Measurements from ENCODE around the gene IRGQ.
"Not testable (repeated sequence)": the region's sequence is repeated elsewhere in the genome, so short reads cannot be mapped to it uniquely, and the experiment has no call there.

IRGQ gene

GRCh38 chr19:43547926-43548325, 48.0 kb downstream of the IRGQ start:
- not testable (repeated sequence) for H3K27me3 ChIP-seq (replicated peaks; ENCODE audit: control insufficient read depth, insufficient read depth, low read length, poor library complexity, severe bottlenecking)

GRCh38 chr19:43546581-43546980, 49.4 kb downstream of the IRGQ start:
- DNase-seq, result no peak
- H3K27me3 ChIP-seq (replicated peaks; ENCODE audit: control insufficient read depth, insufficient read depth, low read length, poor library complexity, severe bottlenecking), result no peaks in the 10 kb centered on the region
- no peaks in the 10 kb centered on the region for H3K9me3 ChIP-seq (ENCODE audit: control insufficient read depth, low read length)
- H3K27ac ChIP-seq (ENCODE audit: insufficient read depth, low read length, poor library complexity, severe bottlenecking), result no peak overlapping the region
- peaks cover 55% of the 10 kb centered on the region for H3K36me3 ChIP-seq (ENCODE audit: control insufficient read depth, insufficient read depth, low read length)
- H3K4me1 ChIP-seq (ENCODE audit: control insufficient read depth, insufficient read depth, low read length, poor library complexity, severe bottlenecking), result no peaks in the 10 kb centered on the region
- H3K4me3 ChIP-seq (ENCODE audit: insufficient read depth, low read depth, low read length, poor library complexity, severe bottlenecking), result no peak overlapping the region

More at GRCh38 chr19:43547926-43548325, 48.0 kb downstream of the IRGQ start:
- not testable (repeated sequence) for DNase-seq; H3K9me3 ChIP-seq (ENCODE audit: control insufficient read depth, low read length); H3K27ac ChIP-seq (ENCODE audit: insufficient read depth, low read length, poor library complexity, severe bottlenecking); H3K4me1 ChIP-seq (ENCODE audit: control insufficient read depth, insufficient read depth, low read length, poor library complexity, severe bottlenecking); H3K4me3 ChIP-seq (ENCODE audit: insufficient read depth, low read depth, low read length, poor library complexity, severe bottlenecking)
- peaks cover 55% of the 10 kb centered on the region for H3K36me3 ChIP-seq (ENCODE audit: control insufficient read depth, insufficient read depth, low read length)

- Histone ChIP-seq H3K4me1 (ENCODE audit: control insufficient read depth, insufficient read depth, low read length, poor library complexity, severe bottlenecking) (no peaks in the 10 kb centered on the region), H3K36me3 (ENCODE audit: control insufficient read depth, insufficient read depth, low read length) (peaks cover 53% of the 10 kb centered on the region), H3K9me3 (ENCODE audit: control insufficient read depth, low read length) (no peaks in the 10 kb centered on the region), H3K27me3 (replicated peaks; ENCODE audit: control insufficient read depth, insufficient read depth, low read length, poor library complexity, severe bottlenecking) (no peaks in the 10 kb centered on the region), H3K27ac (ENCODE audit: insufficient read depth, low read length, poor library complexity, severe bottlenecking) (no peak overlapping the region), H3K4me3 (ENCODE audit: insufficient read depth, low read depth, low read length, poor library complexity, severe bottlenecking) (no peak overlapping the region)
- no peak for DNase-seq
These were observed 50.0 kb downstream of the IRGQ start for GRCh38 chr19:43545981-43546380.

- H3K4me1 ChIP-seq (ENCODE audit: control insufficient read depth, insufficient read depth, low read length, poor library complexity, severe bottlenecking), result no peaks in the 10 kb centered on the region
- H3K4me3 ChIP-seq (ENCODE audit: insufficient read depth, low read depth, low read length, poor library complexity, severe bottlenecking), result no peak overlapping the region
- peaks cover 53% of the 10 kb centered on the region for H3K36me3 ChIP-seq (ENCODE audit: control insufficient read depth, insufficient read depth, low read length)
- no peak overlapping the region for H3K27ac ChIP-seq (ENCODE audit: insufficient read depth, low read length, poor library complexity, severe bottlenecking)
- no peak for DNase-seq
- H3K27me3 ChIP-seq (replicated peaks; ENCODE audit: control insufficient read depth, insufficient read depth, low read length, poor library complexity, severe bottlenecking), result no peaks in the 10 kb centered on the region
- no peaks in the 10 kb centered on the region for H3K9me3 ChIP-seq (ENCODE audit: control insufficient read depth, low read length)
These were observed 50.7 kb downstream of the IRGQ start for GRCh38 chr19:43545276-43545675.

- Histone ChIP-seq H3K4me3 (ENCODE audit: insufficient read depth, low read depth, low read length, poor library complexity, severe bottlenecking) (no peak overlapping the region), H3K4me1 (ENCODE audit: control insufficient read depth, insufficient read depth, low read length, poor library complexity, severe bottlenecking) (no peaks in the 10 kb centered on the region), H3K27me3 (replicated peaks; ENCODE audit: control insufficient read depth, insufficient read depth, low read length, poor library complexity, severe bottlenecking) (no peaks in the 10 kb centered on the region), H3K36me3 (ENCODE audit: control insufficient read depth, insufficient read depth, low read length) (peaks cover 52% of the 10 kb centered on the region), H3K9me3 (ENCODE audit: control insufficient read depth, low read length) (no peaks in the 10 kb centered on the region), H3K27ac (ENCODE audit: insufficient read depth, low read length, poor library complexity, severe bottlenecking) (no peak overlapping the region)
- no peak for DNase-seq
These were observed 51.9 kb downstream of the IRGQ start for GRCh38 chr19:43544077-43544476.

GRCh38 chr19:43541920-43542650, 53.8 kb downstream of the IRGQ start:
- no peaks in the 10 kb centered on the region for H3K4me1 ChIP-seq (ENCODE audit: control insufficient read depth, insufficient read depth, low read length, poor library complexity, severe bottlenecking)
- DNase-seq, result no peak
- no peak overlapping the region for H3K4me3 ChIP-seq (ENCODE audit: insufficient read depth, low read depth, low read length, poor library complexity, severe bottlenecking)
- H3K27me3 ChIP-seq (replicated peaks; ENCODE audit: control insufficient read depth, insufficient read depth, low read length, poor library complexity, severe bottlenecking), result no peaks in the 10 kb centered on the region
- H3K27ac ChIP-seq (ENCODE audit: insufficient read depth, low read length, poor library complexity, severe bottlenecking), result no peak overlapping the region
- peaks cover 60% of the 10 kb centered on the region for H3K36me3 ChIP-seq (ENCODE audit: control insufficient read depth, insufficient read depth, low read length)
- H3K9me3 ChIP-seq (ENCODE audit: control insufficient read depth, low read length), result peaks cover 3% of the 10 kb centered on the region

- peaks cover 55% of the 10 kb centered on the region for H3K36me3 ChIP-seq (ENCODE audit: control insufficient read depth, insufficient read depth, low read length)
- no peaks in the 10 kb centered on the region for H3K4me1 ChIP-seq (ENCODE audit: control insufficient read depth, insufficient read depth, low read length, poor library complexity, severe bottlenecking)
- H3K4me3 ChIP-seq (ENCODE audit: insufficient read depth, low read depth, low read length, poor library complexity, severe bottlenecking), result no peak overlapping the region
- no peak overlapping the region for H3K27ac ChIP-seq (ENCODE audit: insufficient read depth, low read length, poor library complexity, severe bottlenecking)
- H3K27me3 ChIP-seq (replicated peaks; ENCODE audit: control insufficient read depth, insufficient read depth, low read length, poor library complexity, severe bottlenecking), result no peaks in the 10 kb centered on the region
- no peak for DNase-seq
- peaks cover 3% of the 10 kb centered on the region for H3K9me3 ChIP-seq (ENCODE audit: control insufficient read depth, low read length)
These were observed 55.6 kb downstream of the IRGQ start for GRCh38 chr19:43540381-43540780.

- no peaks in the 10 kb centered on the region for H3K27me3 ChIP-seq (replicated peaks; ENCODE audit: control insufficient read depth, insufficient read depth, low read length, poor library complexity, severe bottlenecking)
- H3K36me3 ChIP-seq (ENCODE audit: control insufficient read depth, insufficient read depth, low read length), result peaks cover 43% of the 10 kb centered on the region
- peaks cover 3% of the 10 kb centered on the region for H3K9me3 ChIP-seq (ENCODE audit: control insufficient read depth, low read length)
- H3K4me3 ChIP-seq (ENCODE audit: insufficient read depth, low read depth, low read length, poor library complexity, severe bottlenecking), result no peak overlapping the region
- no peak for DNase-seq
- H3K4me1 ChIP-seq (ENCODE audit: control insufficient read depth, insufficient read depth, low read length, poor library complexity, severe bottlenecking), result peaks cover 3% of the 10 kb centered on the region
- H3K27ac ChIP-seq (ENCODE audit: insufficient read depth, low read length, poor library complexity, severe bottlenecking), result no peak overlapping the region
These were observed 57.0 kb downstream of the IRGQ start for GRCh38 chr19:43538922-43539321.

GRCh38 chr19:43534816-43535761, 60.8 kb downstream of the IRGQ start:
- H3K27me3 ChIP-seq (replicated peaks; ENCODE audit: control insufficient read depth, insufficient read depth, low read length, poor library complexity, severe bottlenecking), result no peaks in the 10 kb centered on the region
- no peak overlapping the region for H3K27ac ChIP-seq (ENCODE audit: insufficient read depth, low read length, poor library complexity, severe bottlenecking)
- H3K9me3 ChIP-seq (ENCODE audit: control insufficient read depth, low read length), result peaks cover 3% of the 10 kb centered on the region
- peaks cover 13% of the 10 kb centered on the region for H3K36me3 ChIP-seq (ENCODE audit: control insufficient read depth, insufficient read depth, low read length)
- H3K4me3 ChIP-seq (ENCODE audit: insufficient read depth, low read depth, low read length, poor library complexity, severe bottlenecking), result no peak overlapping the region
- H3K4me1 ChIP-seq (ENCODE audit: control insufficient read depth, insufficient read depth, low read length, poor library complexity, severe bottlenecking), result peaks cover 10% of the 10 kb centered on the region
- DNase-seq, result no peak

Data from effector memory CD4-positive, alpha-beta T cell (primary cell).